HepG2 (cell line): ENCODE measurements around the gene TCF23. TPM values are rescaled to one million over a fixed set of nuclear protein-coding genes. Genes with fewer than 3 reads are reported as not detected.

Source experiments
- FOXA1 ChIP-seq, 2 experiments: fragments of 450-650 bp in 1 of 2; sonication (generic) in 1 of 2; formaldehyde crosslinking in 1 of 2; IDR thresholded peaks; 2 replicates each; pipeline versions ENCODE4 v1.4.0 to v1.6.1; 2016 to 2020; ENCODE audit warnings: missing genetic modification reagents in 1 of 2
- HOXA5 ChIP-seq: sonication (generic); formaldehyde crosslinking; IDR thresholded peaks from 2 replicates; pipeline ENCODE4 v1.4.0; 2020; ENCODE audit warnings: missing genetic modification reagents
- MIXL1 ChIP-seq: IDR thresholded peaks from 2 replicates; pipeline ENCODE4 v1.6.1; 2016
- NFKB2 ChIP-seq: sonication (generic); formaldehyde crosslinking; IDR thresholded peaks from 2 replicates; pipeline ENCODE4 v1.4.0; 2020; ENCODE audit warnings: missing genetic modification reagents, borderline replicate concordance
- NR2F1 ChIP-seq, 2 experiments: fragments of 450-650 bp in 1 of 2; formaldehyde crosslinking in 1 of 2; IDR thresholded peaks; 2 replicates each; pipeline versions ENCODE4 v1.5.0 to v1.6.1; 2016 to 2020; ENCODE audit warnings: mild to moderate bottlenecking in 1 of 2, missing compliant biosample characterization in 1 of 2, missing genetic modification reagents in 1 of 2, moderate library complexity in 1 of 2
- ZBTB40 ChIP-seq, 2 experiments: fragments of 450-650 bp in 1 of 2; sonication (generic) in 1 of 2; formaldehyde crosslinking in 1 of 2; IDR thresholded peaks; 2 replicates each; pipeline versions ENCODE4 v1.6.1 to v1.8.0; 2016 to 2022; ENCODE audit warnings: antibody characterized with exemption in 1 of 2, mild to moderate bottlenecking in 1 of 2, missing genetic modification reagents in 1 of 2
- ZNF136 ChIP-seq: sonication (generic); formaldehyde crosslinking; IDR thresholded peaks from 2 replicates; pipeline ENCODE4 v1.8.1; 2022; ENCODE audit warnings: low read depth, mild to moderate bottlenecking, moderate library complexity, missing genetic modification reagents
- ZNF207 ChIP-seq: fragments of 450-650 bp; IDR thresholded peaks from 2 replicates; pipeline ENCODE4 v1.6.1; 2016; ENCODE audit warnings: antibody characterized with exemption, borderline replicate concordance
- ZNF687 ChIP-seq: sonication (generic); formaldehyde crosslinking; IDR thresholded peaks from 2 replicates; pipeline ENCODE4 v1.5.1; 2020; ENCODE audit warnings: mild to moderate bottlenecking, missing genetic modification reagents, moderate library complexity
- ZNF772 ChIP-seq: sonication (generic); formaldehyde crosslinking; IDR thresholded peaks from 2 replicates; pipeline ENCODE4 v1.5.0; 2020; ENCODE audit warnings: mild to moderate bottlenecking, missing genetic modification reagents
- polyA plus RNA-seq, 8 experiments: library from polyadenylated mRNA; depleted of rRNA in 3 of 8; stranded (reverse) in 7 of 8; unstranded in 1 of 8; fragments of >200 nt; fragmentation: Illumina TruSeq in 4 of 8; extraction: Trizol in 4 of 8; gene quantifications; 2 replicates each; pipeline versions ENCODE4 v1.2.1 to v1.2.3, GENCODE V29; 2011 to 2016; ENCODE audit warnings: low read depth in 4 of 8, missing spikeins in 1 of 8, mixed read lengths in 1 of 8; ENCODE audit not compliant: insufficient read depth in 1 of 8
- total RNA-seq, 5 experiments: library from RNA; depleted of rRNA; stranded (reverse); fragments of >200 nt; fragmentation: Illumina TruSeq; extraction: Trizol; gene quantifications; 2 replicates each; pipeline ENCODE4 v1.2.3, GENCODE V29; 2016; ENCODE audit warnings: low read depth in 1 of 5
- TF ChIP-seq, protein P1 (sequence below): sonication (generic); formaldehyde crosslinking; IDR thresholded peaks from 2 replicates; pipeline ENCODE4 v1.5.0; 2020; ENCODE audit warnings: missing genetic modification reagents

The TCF23 gene
- total and polyA plus RNA-seq, 2 of the 13 experiments (the other 11 are each of a cell fraction or from before 2014, with no cell fraction given): 0.02 to 1.4 TPM

DNA sequence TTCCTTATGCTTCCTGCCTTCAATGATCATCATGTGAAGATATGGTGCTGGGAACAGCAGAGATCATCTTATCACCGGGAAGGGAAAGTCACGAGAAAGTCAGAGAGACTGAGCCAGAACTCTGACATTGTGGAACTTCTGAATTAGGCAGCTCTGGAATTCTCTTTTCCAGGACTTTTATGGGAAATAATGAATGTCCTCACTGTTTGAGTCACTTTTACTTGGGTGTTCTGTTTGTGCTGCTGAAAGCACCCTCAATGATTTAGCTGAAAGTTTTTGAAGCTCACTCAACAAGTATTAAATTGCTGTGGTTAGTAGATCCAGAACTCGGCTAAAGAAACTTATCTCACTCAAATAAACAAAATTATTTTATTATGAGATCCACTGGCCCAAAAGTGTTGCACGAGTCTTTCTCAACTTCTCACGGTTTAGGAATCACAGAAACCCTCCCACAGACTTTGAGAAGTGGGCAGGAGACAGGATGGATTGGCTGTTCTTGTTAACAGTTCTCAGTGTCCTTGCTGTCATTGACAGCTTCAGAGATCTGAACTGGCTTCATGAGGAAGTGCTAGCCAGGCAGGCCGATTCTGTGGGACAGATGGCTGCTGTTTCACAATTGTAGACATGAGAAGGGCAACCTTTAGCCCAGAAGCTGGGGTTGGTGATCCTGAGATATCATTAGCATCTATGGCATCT is 36.7 kb downstream of the TCF23 start (continued):
- TF ChIP-seq ZNF687 (CRISPR knock-in tag) (no peak), ZNF772 (no peak), ZNF136 (no peak), ZNF207 (no peak), HOXA5 (CRISPR knock-in tag) (no peak), MIXL1 (CRISPR knock-in tag) (no peak), NR2F1 (CRISPR knock-in tag; IDR thresholded peaks at IDR 0.05) (no peak), FOXA1 (IDR thresholded peaks at IDR 0.05) (no peak), FOXA1 (CRISPR knock-in tag; IDR thresholded peaks at IDR 0.05) (no peak), ZBTB40 (IDR thresholded peaks at IDR 0.05) (no peak), ZBTB40 (CRISPR knock-in tag; IDR thresholded peaks at IDR 0.05) (no peak), NFKB2 (CRISPR knock-in tag) (no peak)
- TF ChIP-seq, protein P1, sequence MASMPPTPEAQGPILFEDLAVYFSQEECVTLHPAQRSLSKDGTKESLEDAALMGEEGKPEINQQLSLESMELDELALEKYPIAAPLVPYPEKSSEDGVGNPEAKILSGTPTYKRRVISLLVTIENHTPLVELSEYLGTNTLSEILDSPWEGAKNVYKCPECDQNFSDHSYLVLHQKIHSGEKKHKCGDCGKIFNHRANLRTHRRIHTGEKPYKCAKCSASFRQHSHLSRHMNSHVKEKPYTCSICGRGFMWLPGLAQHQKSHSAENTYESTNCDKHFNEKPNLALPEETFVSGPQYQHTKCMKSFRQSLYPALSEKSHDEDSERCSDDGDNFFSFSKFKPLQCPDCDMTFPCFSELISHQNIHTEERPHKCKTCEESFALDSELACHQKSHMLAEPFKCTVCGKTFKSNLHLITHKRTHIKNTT (CRISPR knock-in tag): no peak
